T-helper 1 cell treated with Interleukin-12 subunit alpha and Interleukin-12 subunit beta and Interleukin-4 antibody, amounts not matched to agents 30 μg/mL and 1 μg/mL, for 36 hours (primary cell): ENCODE measurements around the gene TBC1D12.
"Not testable (repeated sequence)": the region's sequence is repeated elsewhere in the genome, so short reads cannot be mapped to it uniquely, and the experiment has no call there.

Experiments
- H3K27ac Mint-ChIP-seq: one replicate; pipeline ENCODE4 v1.8.0; 2021; ENCODE audit warnings: mild to moderate bottlenecking, mixed read lengths
- H3K27me3 Mint-ChIP-seq: one replicate; pipeline ENCODE4 v1.8.0; 2021; ENCODE audit warnings: low read depth, mixed read lengths
- H3K36me3 Mint-ChIP-seq: one replicate; pipeline ENCODE4 v1.8.0; 2021; ENCODE audit warnings: low read depth, mixed read lengths
- H3K4me1 Mint-ChIP-seq: one replicate; pipeline ENCODE4 v1.8.0; 2021; ENCODE audit warnings: low read depth, mixed read lengths
- H3K4me3 Mint-ChIP-seq: one replicate; pipeline ENCODE4 v1.8.0; 2021; ENCODE audit warnings: mild to moderate bottlenecking, moderate library complexity, mixed read lengths
- H3K9me3 Mint-ChIP-seq: one replicate; pipeline ENCODE4 v1.8.0; 2021; ENCODE audit warnings: mixed read lengths

The TBC1D12 gene

GRCh38 chr10:94385733-94386132 is 16.6 kb upstream of the TBC1D12 start:
- not testable (repeated sequence) for H3K27ac Mint-ChIP-seq, H3K4me3 Mint-ChIP-seq, H3K9me3 Mint-ChIP-seq, H3K36me3 Mint-ChIP-seq, H3K4me1 Mint-ChIP-seq
- H3K27me3 Mint-ChIP-seq: peaks cover 11% of the 10 kb centered on the region

- H3K4me1 Mint-ChIP-seq, H3K36me3 Mint-ChIP-seq, H3K27me3 Mint-ChIP-seq, H3K4me3 Mint-ChIP-seq, H3K9me3 Mint-ChIP-seq, H3K27ac Mint-ChIP-seq: not testable (repeated sequence)
Observed at GRCh38 chr10:94392117-94392516, 10.2 kb upstream of the TBC1D12 start.

GRCh38 chr10:94397549-94398370 is 4.6 kb upstream of the TBC1D12 start:
- Mint-ChIP-seq H3K4me1 (peaks cover 3% of the 10 kb centered on the region), H3K36me3 (no peaks in the 10 kb centered on the region), H3K27me3 (peaks cover 30% of the 10 kb centered on the region), H3K4me3 (no peak overlapping the region), H3K9me3 (no peaks in the 10 kb centered on the region), H3K27ac (no peak overlapping the region)

- Mint-ChIP-seq H3K27ac (no peak overlapping the region), H3K4me1 (peaks cover 5% of the 10 kb centered on the region), H3K36me3 (no peaks in the 10 kb centered on the region), H3K9me3 (no peaks in the 10 kb centered on the region), H3K4me3 (no peak overlapping the region), H3K27me3 (peaks cover 34% of the 10 kb centered on the region)
Observed at GRCh38 chr10:94398762-94399161, 3.6 kb upstream of the TBC1D12 start.

- peaks cover 7% of the 10 kb centered on the region for H3K4me1 Mint-ChIP-seq
- no peaks in the 10 kb centered on the region for H3K36me3 Mint-ChIP-seq
- H3K4me3 Mint-ChIP-seq: no peak overlapping the region
- no peaks in the 10 kb centered on the region for H3K9me3 Mint-ChIP-seq
- peaks cover 68% of the 10 kb centered on the region for H3K27me3 Mint-ChIP-seq
- H3K27ac Mint-ChIP-seq: no peak overlapping the region
Observed at GRCh38 chr10:94402843-94403379, 570 bp downstream of the TBC1D12 start.

- peak overlapping the region; percentile 15 for H3K27ac Mint-ChIP-seq
Observed at GRCh38 chr10:94403380-94404213, 1.3 kb downstream of the TBC1D12 start.

GRCh38 chr10:94405406-94405805 is 3.1 kb downstream of the TBC1D12 start:
- no peak overlapping the region for H3K27ac Mint-ChIP-seq
- H3K36me3 Mint-ChIP-seq: no peaks in the 10 kb centered on the region
- peaks cover 71% of the 10 kb centered on the region for H3K27me3 Mint-ChIP-seq
- peaks cover 7% of the 10 kb centered on the region for H3K4me1 Mint-ChIP-seq
- H3K9me3 Mint-ChIP-seq: no peaks in the 10 kb centered on the region
- no peak overlapping the region for H3K4me3 Mint-ChIP-seq

More at GRCh38 chr10:94403380-94404213, 1.3 kb downstream of the TBC1D12 start:
- H3K9me3 Mint-ChIP-seq: no peaks in the 10 kb centered on the region
- H3K36me3 Mint-ChIP-seq: no peaks in the 10 kb centered on the region
- peaks cover 73% of the 10 kb centered on the region for H3K27me3 Mint-ChIP-seq
- H3K4me3 Mint-ChIP-seq: peak overlapping the region; percentile 79
- peaks cover 7% of the 10 kb centered on the region for H3K4me1 Mint-ChIP-seq

GRCh38 chr10:94407668-94408067 is 5.3 kb downstream of the TBC1D12 start:
- peaks cover 65% of the 10 kb centered on the region for H3K27me3 Mint-ChIP-seq
- no peak overlapping the region for H3K27ac Mint-ChIP-seq
- peaks cover 4% of the 10 kb centered on the region for H3K4me1 Mint-ChIP-seq
- no peaks in the 10 kb centered on the region for H3K9me3 Mint-ChIP-seq
- H3K4me3 Mint-ChIP-seq: no peak overlapping the region
- no peaks in the 10 kb centered on the region for H3K36me3 Mint-ChIP-seq

GRCh38 chr10:94409021-94409657 is 6.8 kb downstream of the TBC1D12 start:
- H3K4me3 Mint-ChIP-seq: no peak overlapping the region
- peaks cover 62% of the 10 kb centered on the region for H3K27me3 Mint-ChIP-seq
- no peaks in the 10 kb centered on the region for H3K36me3 Mint-ChIP-seq
- no peaks in the 10 kb centered on the region for H3K9me3 Mint-ChIP-seq
- no peaks in the 10 kb centered on the region for H3K4me1 Mint-ChIP-seq
- H3K27ac Mint-ChIP-seq: no peak overlapping the region

GRCh38 chr10:94411304-94411703 is 9.0 kb downstream of the TBC1D12 start:
- H3K36me3 Mint-ChIP-seq: no peaks in the 10 kb centered on the region
- H3K4me1 Mint-ChIP-seq: no peaks in the 10 kb centered on the region
- H3K9me3 Mint-ChIP-seq: no peaks in the 10 kb centered on the region
- H3K27me3 Mint-ChIP-seq: peaks cover 46% of the 10 kb centered on the region
- no peak overlapping the region for H3K27ac Mint-ChIP-seq
- no peak overlapping the region for H3K4me3 Mint-ChIP-seq

GRCh38 chr10:94412449-94412848 is 10.1 kb downstream of the TBC1D12 start:
- Mint-ChIP-seq H3K36me3 (no peaks in the 10 kb centered on the region), H3K27ac (no peak overlapping the region), H3K9me3 (no peaks in the 10 kb centered on the region), H3K27me3 (peaks cover 34% of the 10 kb centered on the region), H3K4me3 (no peak overlapping the region), H3K4me1 (no peaks in the 10 kb centered on the region)

GRCh38 chr10:94413361-94413760 is 11.0 kb downstream of the TBC1D12 start:
- Mint-ChIP-seq H3K27me3 (peaks cover 27% of the 10 kb centered on the region), H3K4me1 (no peaks in the 10 kb centered on the region), H3K36me3 (no peaks in the 10 kb centered on the region), H3K9me3 (no peaks in the 10 kb centered on the region), H3K4me3 (no peak overlapping the region), H3K27ac (no peak overlapping the region)

GRCh38 chr10:94416896-94417295 is 14.6 kb downstream of the TBC1D12 start:
- peaks cover 15% of the 10 kb centered on the region for H3K27me3 Mint-ChIP-seq
- no peak overlapping the region for H3K4me3 Mint-ChIP-seq
- no peaks in the 10 kb centered on the region for H3K9me3 Mint-ChIP-seq
- H3K36me3 Mint-ChIP-seq: no peaks in the 10 kb centered on the region
- H3K27ac Mint-ChIP-seq: no peak overlapping the region
- H3K4me1 Mint-ChIP-seq: no peaks in the 10 kb centered on the region

- H3K9me3 Mint-ChIP-seq: no peaks in the 10 kb centered on the region
- H3K36me3 Mint-ChIP-seq: no peaks in the 10 kb centered on the region
- H3K27ac Mint-ChIP-seq: no peak overlapping the region
- no peak overlapping the region for H3K4me3 Mint-ChIP-seq
- H3K27me3 Mint-ChIP-seq: peaks cover 11% of the 10 kb centered on the region
- H3K4me1 Mint-ChIP-seq: no peaks in the 10 kb centered on the region
Observed at GRCh38 chr10:94417321-94417720, 15.0 kb downstream of the TBC1D12 start.
